HepG2 (cell line): Measurements from ENCODE around the gene SLC2A10. TPM values are rescaled to one million over a fixed set of nuclear protein-coding genes. Genes with fewer than 3 reads are reported as not detected.
A peak's percentile ranks its signal among the peaks of the same experiment; 100 is the strongest.

Source experiments
- ATAC-seq: fragments of 200-7000 bp; cut with Tn5 transposase; 3 replicates; pipeline ENCODE4 v1.9.1; 2020; ENCODE audit warnings: mild to moderate bottlenecking, moderate library complexity
- BruUV-seq: library from RNA; stranded (reverse); fragments of 400-500 nt; replicated peaks from 2 replicates; lab custom pipeline; 2021; lab: Mats Ljungman, UMichigan
- CTCF ChIA-PET: fragments of 300-600 bp; formaldehyde crosslinking; extraction: SDS; loops from one replicate; lab custom pipeline; 2021; ENCODE audit warnings: low total read pairs, inconsistent platforms, low intra/inter-chr PET ratio; lab: Yijun Ruan, JAX
- POLR2A ChIA-PET: fragments of 350-600 bp; sonication (Branson Sonifier 250); formaldehyde crosslinking; loops from one replicate; lab custom pipeline; 2020; ENCODE audit warnings: antibody characterized with exemption, inconsistent platforms; lab: Yijun Ruan, JAX
- DNase-seq: peaks from one replicate; pipeline ENCODE4 v3.0.0-alpha.2; 2015; ENCODE audit warnings: low spot score
- FAIRE-seq: peaks from 3 replicates; lab custom pipeline; 2011; peaks lifted over from hg19 to GRCh38; lab: Jason Lieb, UNC
- H2AFZ ChIP-seq: one replicate; pipeline ENCODE4 v1.6.1; 2011; ENCODE audit warnings: low read length, inconsistent platforms
- H3K27ac ChIP-seq: fragments of 300-600 bp; 3 replicates; pipeline ENCODE4 v1.8.0; 2011; ENCODE audit warnings: mixed run types, mild to moderate bottlenecking, mixed read lengths, low read length, inconsistent platforms; ENCODE audit not compliant: insufficient read depth; ENCODE audit errors: extremely low read length
- H3K27me3 ChIP-seq, 2 experiments: fragments of 200-600 bp in 1 of 2; 2 replicates in 1 of 2; 3 replicates in 1 of 2; pipeline versions ENCODE4 v1.6.0 to v1.8.0; 2011; ENCODE audit warnings: low read length in 2 of 2, mild to moderate bottlenecking in 2 of 2, moderate library complexity in 2 of 2, inconsistent platforms in 1 of 2; ENCODE audit not compliant: insufficient read depth in 2 of 2, control insufficient read depth in 1 of 2
- H3K36me3 ChIP-seq, 2 experiments: fragments of 200-600 bp in 1 of 2; replicated peaks in 1 of 2; 2 replicates in 1 of 2; 3 replicates in 1 of 2; pipeline versions ENCODE4 v1.5.1 to v1.8.0; 2011; ENCODE audit warnings: low read length in 2 of 2, inconsistent platforms in 1 of 2; ENCODE audit not compliant: insufficient read depth in 2 of 2, control insufficient read depth in 1 of 2
- H3K4me1 ChIP-seq: 2 replicates; pipeline ENCODE4 v1.5.1; 2012; ENCODE audit warnings: low read length, inconsistent platforms; ENCODE audit not compliant: insufficient read depth
- H3K4me2 ChIP-seq: 2 replicates; pipeline ENCODE4 v1.6.0; 2011; ENCODE audit warnings: low read depth, low read length, inconsistent platforms
- H3K4me3 ChIP-seq, 3 experiments: fragments of 200-600 bp in 1 of 3; sonication (generic), shearing (Covaris generic) in 1 of 3; replicated peaks in 1 of 3; 2 replicates each; pipeline ENCODE4 v1.5.1; 2011 to 2016; ENCODE audit warnings: low read length in 3 of 3, inconsistent platforms in 2 of 3, low read depth in 2 of 3, mild to moderate bottlenecking in 2 of 3, control low read depth in 1 of 3, mixed read lengths in 1 of 3; ENCODE audit not compliant: insufficient read depth in 1 of 3
- H3K79me2 ChIP-seq: one replicate; pipeline ENCODE4 v1.6.1; 2011; ENCODE audit warnings: low read length, inconsistent platforms; ENCODE audit not compliant: insufficient read depth
- H3K9ac ChIP-seq: 2 replicates; pipeline ENCODE4 v1.6.0; 2011; ENCODE audit warnings: mild to moderate bottlenecking, low read depth, low read length, inconsistent platforms; ENCODE audit not compliant: insufficient read depth
- H3K9me3 ChIP-seq: 2 replicates; pipeline ENCODE4 v1.5.1; 2012; ENCODE audit warnings: mild to moderate bottlenecking, low read length
- H4K20me1 ChIP-seq: 2 replicates; pipeline ENCODE4 v1.6.0; 2011; ENCODE audit warnings: inconsistent platforms, mild to moderate bottlenecking, low read length, moderate library complexity; ENCODE audit not compliant: insufficient read depth
- ARHGAP35 ChIP-seq: sonication (generic); formaldehyde crosslinking; IDR thresholded peaks from 2 replicates; pipeline ENCODE4 v1.9.0; 2022; ENCODE audit warnings: mild to moderate bottlenecking, inconsistent platforms, moderate library complexity, missing genetic modification reagents, borderline replicate concordance
- BHLHE40 ChIP-seq: IDR thresholded peaks from 2 replicates; pipeline ENCODE4 v1.6.1; 2011; ENCODE audit warnings: low read length, improper control_type of control experiment
- BRCA1 ChIP-seq: sonication (generic); formaldehyde crosslinking; IDR thresholded peaks from 2 replicates; pipeline ENCODE4 v1.4.0; 2020; ENCODE audit warnings: missing genetic modification reagents
- CHD2 ChIP-seq: IDR thresholded peaks from 2 replicates; pipeline ENCODE4 v1.6.1; 2011; ENCODE audit warnings: low read depth, low read length, improper control_type of control experiment
- NR2F1 ChIP-seq, 2 experiments: fragments of 450-650 bp in 1 of 2; formaldehyde crosslinking in 1 of 2; IDR thresholded peaks; 2 replicates each; pipeline versions ENCODE4 v1.5.0 to v1.6.1; 2016 to 2020; ENCODE audit warnings: mild to moderate bottlenecking in 1 of 2, missing compliant biosample characterization in 1 of 2, missing genetic modification reagents in 1 of 2, moderate library complexity in 1 of 2
- RAD21 ChIP-seq: fragments of 450-650 bp; formaldehyde crosslinking; IDR thresholded peaks from 2 replicates; pipeline ENCODE4 v1.5.0; 2020; ENCODE audit warnings: mild to moderate bottlenecking
- ZNF564 ChIP-seq: sonication (generic); formaldehyde crosslinking; IDR thresholded peaks from 2 replicates; pipeline ENCODE4 v1.8.1; 2023; ENCODE audit warnings: mild to moderate bottlenecking, missing genetic modification reagents
- ZNF607 ChIP-seq: sonication (generic); formaldehyde crosslinking; IDR thresholded peaks from 2 replicates; pipeline ENCODE4 v1.5.1; 2020; ENCODE audit warnings: missing genetic modification reagents, mild to moderate bottlenecking, borderline replicate concordance
- ZNF746 ChIP-seq: sonication (generic); formaldehyde crosslinking; IDR thresholded peaks from 2 replicates; pipeline ENCODE4 v1.8.0; 2022; ENCODE audit warnings: mild to moderate bottlenecking, missing genetic modification reagents
- ZNF792 ChIP-seq: IDR thresholded peaks from 2 replicates; pipeline ENCODE4 v1.6.1; 2016
- WGBS: methylation state at CpG from one replicate; pipeline ENCODE4 v1.1.6; 2017; ENCODE audit warnings: low lambda C conversion rate; 5-methylcytosine and 5-hydroxymethylcytosine counted together
- in situ Hi-C: cut with HindIII; loops from 2 replicates; pipeline ENCODE4 v1.10.0; 2017; ENCODE audit warnings: low pct_unique_long_range_greater_than_20kb; ENCODE audit not compliant: extremely low pct_ligation_motif_present
- intact Hi-C: fragments of 100-400 bp; cut with micrococcal nuclease; formaldehyde crosslinking; loops from one replicate; pipeline ENCODE4 v1.10.0; 2022; ENCODE audit not compliant: unreplicated experiment
- polyA plus RNA-seq, 8 experiments: library from polyadenylated mRNA; depleted of rRNA in 3 of 8; stranded (reverse) in 7 of 8; unstranded in 1 of 8; fragments of >200 nt; fragmentation: Illumina TruSeq in 4 of 8; extraction: Trizol in 4 of 8; gene quantifications; 2 replicates each; pipeline versions ENCODE4 v1.2.1 to v1.2.3, GENCODE V29; 2011 to 2016; ENCODE audit warnings: low read depth in 4 of 8, missing spikeins in 1 of 8, mixed read lengths in 1 of 8; ENCODE audit not compliant: insufficient read depth in 1 of 8
- total RNA-seq, 5 experiments: library from RNA; depleted of rRNA; stranded (reverse); fragments of >200 nt; fragmentation: Illumina TruSeq; extraction: Trizol; gene quantifications; 2 replicates each; pipeline ENCODE4 v1.2.3, GENCODE V29; 2016; ENCODE audit warnings: low read depth in 1 of 5
- TF ChIP-seq, protein P1 (sequence below): sonication (generic); formaldehyde crosslinking; IDR thresholded peaks from 2 replicates; pipeline ENCODE4 v1.4.0; 2020; ENCODE audit warnings: missing genetic modification reagents, borderline replicate concordance

SLC2A10 gene
- total and polyA plus RNA-seq, 2 of the 13 experiments (the other 11 are each of a cell fraction or from before 2014, with no cell fraction given), result 16.0 to 18.4 TPM

GRCh38 chr20:46767127-46767761, 57.8 kb downstream of the SLC2A10 start (continued):
- TF ChIP-seq ZNF607 (CRISPR knock-in tag) (no peak), ZNF792 (CRISPR knock-in tag) (no peak), NR2F1 (CRISPR knock-in tag; IDR thresholded peaks at IDR 0.05) (no peak), CHD2 (no peak), RAD21 (CRISPR knock-in tag) (peak; percentile 41; the same call in 1 of the 2 replicates), BRCA1 (CRISPR knock-in tag) (no peak), ARHGAP35 (CRISPR knock-in tag) (no peak), ZNF746 (CRISPR knock-in tag) (no peak), BHLHE40 (no peak)
- TF ChIP-seq, protein P1, sequence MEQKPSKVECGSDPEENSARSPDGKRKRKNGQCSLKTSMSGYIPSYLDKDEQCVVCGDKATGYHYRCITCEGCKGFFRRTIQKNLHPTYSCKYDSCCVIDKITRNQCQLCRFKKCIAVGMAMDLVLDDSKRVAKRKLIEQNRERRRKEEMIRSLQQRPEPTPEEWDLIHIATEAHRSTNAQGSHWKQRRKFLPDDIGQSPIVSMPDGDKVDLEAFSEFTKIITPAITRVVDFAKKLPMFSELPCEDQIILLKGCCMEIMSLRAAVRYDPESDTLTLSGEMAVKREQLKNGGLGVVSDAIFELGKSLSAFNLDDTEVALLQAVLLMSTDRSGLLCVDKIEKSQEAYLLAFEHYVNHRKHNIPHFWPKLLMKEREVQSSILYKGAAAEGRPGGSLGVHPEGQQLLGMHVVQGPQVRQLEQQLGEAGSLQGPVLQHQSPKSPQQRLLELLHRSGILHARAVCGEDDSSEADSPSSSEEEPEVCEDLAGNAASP (CRISPR knock-in tag), result 0 out of 2 replicates have a peak, but pooled peaks have one; percentile 45

DNA sequence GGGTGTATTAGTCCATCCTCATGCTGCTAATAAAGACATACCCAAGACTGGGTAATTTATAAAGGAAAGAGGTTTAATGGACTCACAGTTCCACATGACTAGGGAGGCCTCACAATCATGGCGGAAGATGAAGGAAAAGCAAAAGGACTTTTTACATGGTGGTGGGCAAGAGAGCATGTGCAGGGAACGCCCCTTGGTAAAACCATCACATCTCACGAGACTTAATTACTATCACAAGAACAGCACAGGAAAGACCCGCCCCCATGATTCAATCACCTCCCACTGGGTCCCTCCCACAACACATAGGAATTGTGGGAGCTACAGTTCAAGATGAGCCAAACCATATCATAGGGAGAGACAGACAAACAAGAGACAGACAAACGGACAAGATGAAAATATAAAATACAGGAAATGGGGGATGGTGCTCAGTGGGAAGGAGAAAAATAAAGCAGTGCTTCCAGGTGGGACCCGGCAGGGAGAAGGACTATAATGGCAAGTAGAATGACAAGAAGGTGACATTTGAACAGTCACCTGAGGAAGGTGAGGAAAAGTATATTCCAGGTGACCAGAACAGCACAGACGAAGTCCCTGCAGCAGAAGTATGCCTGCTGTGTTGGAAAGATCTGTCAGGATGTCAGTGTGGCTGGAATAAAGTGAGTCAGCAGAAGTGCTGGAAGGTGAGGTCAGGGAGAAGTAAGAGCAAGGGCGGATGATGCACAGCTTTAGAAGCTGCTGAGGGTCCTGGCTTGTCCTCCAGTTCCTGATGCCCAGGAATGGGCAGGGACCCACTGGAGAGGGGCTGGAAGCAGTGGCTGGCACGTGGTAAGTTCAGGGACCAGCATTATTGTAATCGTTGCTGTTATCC, 61.1 kb downstream of the SLC2A10 start:
- H3K27me3 ChIP-seq, result peaks cover 4 to 18% of the 10 kb centered on the region in 2 experiments; a peak in 4 of 5 replicates
- DNase-seq (no peak), ATAC-seq (no peak), FAIRE-seq (no peak)
- ChIA-PET POLR2A (no interaction called here), CTCF (no interaction called here)
- no peaks in the 10 kb centered on the region for H3K9me3 ChIP-seq
- H3K36me3 ChIP-seq, result no peaks in the 10 kb centered on the region
- no peak overlapping the region for H3K27ac ChIP-seq
- no peak overlapping the region for H3K4me3 ChIP-seq
- no peaks in the 10 kb centered on the region for H3K79me2 ChIP-seq
- H2AFZ ChIP-seq, result no peak overlapping the region
- H3K4me2 ChIP-seq, result no peak overlapping the region
- no peaks in the 10 kb centered on the region for H3K4me1 ChIP-seq
- no peaks in the 10 kb centered on the region for H4K20me1 ChIP-seq
- no peak for TF ChIP-seq ZNF564 (CRISPR knock-in tag)
- H3K9ac ChIP-seq, result no peak overlapping the region
- in situ Hi-C loops, result loop anchor here (25.0 kb wide), 1 partner anchor 617 kb away; no protein-coding TSS in a partner anchor
- no TSS peak for BruUV-seq
- WGBS, result 18% methylated on average over 10 of the region's 10 CpGs
- intact Hi-C loops, result no loop called here
